K562 (cell line): ENCODE measurements around the gene AP4E1.
"Not testable (repeated sequence)": the region's sequence is repeated elsewhere in the genome, so short reads cannot be mapped to it uniquely, and the experiment has no call there.

Experiments used
- CTCF ChIP-seq, 3 experiments: IDR thresholded peaks in 2 of 3; conservative IDR thresholded peaks in 1 of 3; 2 replicates each; pipeline ENCODE4 v1.5.1; 2011 to 2012; ENCODE audit warnings: low read length in 3 of 3, mild to moderate bottlenecking in 3 of 3, control low read depth in 2 of 3, improper control_type of control experiment in 1 of 3, inconsistent platforms in 1 of 3, low read depth in 1 of 3, mixed read lengths in 1 of 3, moderate library complexity in 1 of 3; ENCODE audit not compliant: insufficient read depth in 2 of 3
- PPARD ChIP-seq: fragments of 250-450 bp; sonication (Bioruptor Pico); IDR thresholded peaks from 2 replicates; pipeline ENCODE4 v1.8.0; 2022; ENCODE audit warnings: inconsistent platforms, mild to moderate bottlenecking, moderate library complexity
- RBM34 ChIP-seq: fragments of 200-400 bp; formaldehyde crosslinking; IDR thresholded peaks from 2 replicates; pipeline ENCODE4 v1.6.1; 2018; ENCODE audit warnings: low read length, borderline replicate concordance; ENCODE audit not compliant: insufficient read depth
- SRF ChIP-seq, 2 experiments: fragments of 250-450, 450-650 bp in 1 of 2; sonication (Bioruptor Pico) in 1 of 2; sonication (generic) in 1 of 2; formaldehyde crosslinking; IDR thresholded peaks; 2 replicates each; pipeline versions ENCODE4 v1.5.0 to v1.5.1; 2020 to 2022; ENCODE audit warnings: mild to moderate bottlenecking in 1 of 2, missing genetic modification reagents in 1 of 2
- XRCC5 ChIP-seq: fragments of 200-400 bp; formaldehyde crosslinking; IDR thresholded peaks from 2 replicates; pipeline ENCODE4 v1.6.1; 2017; ENCODE audit warnings: low read depth, mild to moderate bottlenecking, low read length

GRCh38 chr15:50950745-50951144 lies 42.3 kb downstream of the AP4E1 start:
- not testable (repeated sequence) for TF ChIP-seq RBM34; SRF (CRISPR knock-in tag; IDR thresholded peaks at IDR 0.05); XRCC5; CTCF (IDR thresholded peaks at IDR 0.05 in 2 of 3, conservative IDR thresholded peaks at IDR 0.05 in 1 of 3; ENCODE audit: insufficient read depth in 2 of 3, low read depth in 1 of 3, low read length in 3 of 3); PPARD (CRISPR knock-in tag)
